ENCODE results near the gene ZNF609.
"Not testable (repeated sequence)": the region's sequence is repeated elsewhere in the genome, so short reads cannot be mapped to it uniquely, and the experiment has no call there.

Gene ZNF609

DNA sequence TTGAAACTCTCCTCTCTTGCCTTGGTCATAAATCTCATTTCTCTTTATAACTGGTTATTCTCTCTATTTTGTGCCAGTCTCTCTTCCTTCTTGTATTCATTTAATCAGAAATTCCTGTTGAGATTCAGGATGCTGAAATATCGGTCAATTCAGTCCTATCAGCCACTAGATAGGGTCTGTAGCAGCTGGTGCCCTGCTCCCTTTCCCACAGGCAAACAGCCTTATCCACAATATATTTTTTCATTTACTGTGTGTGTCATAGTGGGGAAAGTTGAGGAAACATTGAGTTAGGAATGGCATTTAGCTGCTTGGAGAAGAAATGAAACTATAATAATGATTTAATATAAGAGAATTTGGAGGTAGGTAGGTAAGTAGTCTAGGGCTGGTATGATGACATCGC is 168.7 kb downstream of the ZNF609 start:
- no peak for DNase-seq

- DNase-seq, result no peak
Measured at GRCh38 chr15:64630396-64631107, 170.2 kb downstream of the ZNF609 start.

DNA sequence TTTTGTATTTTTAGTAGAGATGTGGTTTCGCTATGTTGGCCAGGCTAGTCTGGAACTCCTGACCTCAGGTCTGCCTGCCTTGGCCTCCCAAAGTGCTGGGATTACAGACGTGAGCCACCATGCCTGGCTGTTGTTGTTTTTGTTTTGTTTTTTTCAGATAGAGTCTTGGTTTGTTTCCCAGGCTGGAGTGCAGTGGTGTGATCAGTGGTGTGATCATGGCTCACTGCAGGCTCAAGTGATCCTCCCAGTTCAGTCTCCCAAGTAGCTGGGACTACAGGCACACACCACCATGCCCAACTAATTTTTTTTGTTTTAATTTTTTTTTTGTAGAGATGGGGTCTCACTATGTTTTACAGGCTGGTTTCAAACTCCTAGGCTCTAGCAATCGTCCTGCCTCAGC is 172.3 kb downstream of the ZNF609 start:
- DNase-seq, result not testable (repeated sequence)

DNA sequence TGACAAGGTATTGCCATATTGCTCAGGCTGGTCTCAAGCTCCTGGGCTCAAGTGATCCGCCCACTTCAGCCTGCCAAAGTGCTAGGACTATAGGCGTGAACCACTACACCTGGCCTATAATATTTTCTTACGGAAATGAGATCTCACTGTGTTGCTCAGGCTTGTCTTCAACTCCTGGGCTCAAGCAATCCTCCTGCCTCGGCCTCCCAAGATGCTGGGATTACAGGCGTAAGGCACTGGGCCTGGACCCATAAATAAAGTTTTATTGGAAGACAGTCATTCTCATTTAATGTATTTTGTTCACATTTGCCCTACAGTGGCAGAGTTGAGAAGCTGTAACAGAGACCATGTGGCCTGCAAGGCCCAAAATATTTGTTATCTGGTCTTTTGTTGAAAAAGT is 173.0 kb downstream of the ZNF609 start:
- no peak for DNase-seq

DNA sequence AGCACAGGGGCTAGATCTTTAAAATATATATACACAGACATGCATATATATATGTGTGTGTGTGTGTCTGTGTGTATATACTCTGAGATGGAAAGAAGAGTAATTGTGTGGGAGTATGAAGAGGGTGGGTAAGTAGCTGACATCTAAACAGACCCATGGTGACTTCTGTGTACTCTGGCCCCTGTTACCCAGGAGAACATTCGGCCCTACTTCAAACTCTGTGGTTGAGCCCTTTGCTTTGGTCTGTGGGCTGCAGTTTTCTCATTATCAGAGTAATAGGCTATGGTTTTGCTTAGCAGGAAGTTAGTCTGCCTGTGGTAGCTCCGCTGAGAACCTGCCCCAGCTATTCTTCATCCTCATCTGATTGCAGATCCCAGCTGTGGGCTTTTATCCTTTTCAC is 173.6 kb downstream of the ZNF609 start:
- DNase-seq, result peak; percentile 30 to 61

DNA sequence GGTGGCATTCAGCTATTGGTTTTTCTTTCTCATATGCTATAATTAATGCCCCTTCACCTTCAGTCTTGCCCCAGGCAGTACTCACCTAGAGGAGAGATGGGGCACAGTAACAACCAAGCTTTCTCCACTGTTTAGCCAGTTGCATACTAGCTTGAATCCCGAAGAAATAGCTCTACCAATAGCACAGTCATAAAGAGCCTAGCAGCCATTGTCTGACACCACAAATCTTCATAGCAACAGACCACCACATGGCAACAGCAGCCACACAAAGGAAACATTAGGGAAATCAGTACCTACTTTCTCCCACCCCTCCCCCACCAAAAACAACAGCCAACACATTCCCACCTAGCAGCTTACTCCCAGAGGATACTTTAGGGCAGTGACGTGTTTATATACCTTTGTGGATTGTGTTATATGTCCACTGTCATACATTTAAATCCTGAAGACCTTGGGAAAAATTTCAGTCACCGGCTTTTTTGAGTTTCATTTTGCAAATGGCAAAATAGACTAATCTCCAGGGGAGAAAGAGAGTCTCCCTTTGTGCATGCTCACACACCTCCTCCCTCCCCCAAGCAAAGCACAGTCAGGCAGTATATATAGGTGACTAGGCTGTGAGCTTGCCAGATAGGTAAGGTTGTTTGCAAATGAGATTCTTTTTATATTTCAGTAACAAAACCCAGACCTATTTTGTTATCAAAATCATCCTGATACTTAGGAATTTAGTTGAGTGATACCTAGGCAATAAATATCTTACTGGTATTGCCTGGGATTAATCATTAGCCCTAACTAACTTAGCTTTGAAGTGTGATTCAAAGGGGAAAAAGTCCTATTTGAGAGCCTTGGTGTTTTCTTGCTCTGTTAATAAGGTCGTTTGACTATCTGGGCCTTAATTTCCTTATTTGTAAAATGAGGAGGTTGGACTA is 174.5 kb downstream of the ZNF609 start:
- DNase-seq, result peak in 1 of 2 donors; percentile 42

DNA sequence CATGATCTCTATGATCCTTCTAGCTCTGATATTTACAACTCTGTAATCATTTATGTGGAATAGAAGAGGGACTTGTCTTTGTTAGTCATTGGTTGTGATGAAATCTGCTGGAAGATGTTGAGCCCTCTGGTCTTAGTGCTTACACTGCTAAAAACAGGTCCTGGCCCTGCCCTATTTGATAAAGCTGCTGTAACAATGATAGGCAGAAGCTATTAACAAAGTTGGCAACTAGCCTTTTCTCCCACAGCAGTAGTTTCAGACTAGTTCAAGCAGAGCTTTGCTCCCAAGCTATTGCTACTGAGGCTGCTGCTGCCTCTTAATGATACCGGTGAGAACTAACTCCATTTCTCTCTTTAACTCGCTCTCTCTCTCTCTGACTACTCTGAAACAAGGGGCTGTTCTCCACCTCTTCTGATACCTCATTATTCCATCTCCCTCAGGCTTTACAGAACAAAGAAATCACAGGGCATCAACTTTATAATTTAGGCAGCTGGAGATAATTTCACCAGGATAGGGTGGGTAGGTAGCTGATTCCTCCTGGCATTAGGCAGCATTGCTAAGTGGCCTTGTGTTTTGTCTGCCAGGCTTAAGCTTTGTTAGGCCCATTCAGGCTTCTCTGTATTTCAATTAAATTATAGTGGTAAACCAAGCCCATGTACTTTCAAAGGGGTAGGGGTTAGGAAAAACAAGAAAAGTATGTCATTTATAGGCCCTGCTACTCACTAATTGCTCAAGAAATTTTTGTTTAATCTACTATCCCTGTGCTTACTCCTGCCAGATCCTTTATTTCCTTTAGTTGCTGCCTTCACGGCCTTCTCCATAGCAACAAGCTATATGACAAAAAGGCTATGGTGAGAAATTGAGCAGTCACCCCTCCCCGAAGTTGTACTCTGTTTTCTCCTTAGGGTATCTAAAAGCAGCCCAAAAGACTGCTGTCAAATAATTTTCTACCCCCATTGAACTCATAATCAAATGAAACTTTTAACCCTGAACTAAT is 175.4 kb downstream of the ZNF609 start:
- DNase-seq, result no peak

DNA sequence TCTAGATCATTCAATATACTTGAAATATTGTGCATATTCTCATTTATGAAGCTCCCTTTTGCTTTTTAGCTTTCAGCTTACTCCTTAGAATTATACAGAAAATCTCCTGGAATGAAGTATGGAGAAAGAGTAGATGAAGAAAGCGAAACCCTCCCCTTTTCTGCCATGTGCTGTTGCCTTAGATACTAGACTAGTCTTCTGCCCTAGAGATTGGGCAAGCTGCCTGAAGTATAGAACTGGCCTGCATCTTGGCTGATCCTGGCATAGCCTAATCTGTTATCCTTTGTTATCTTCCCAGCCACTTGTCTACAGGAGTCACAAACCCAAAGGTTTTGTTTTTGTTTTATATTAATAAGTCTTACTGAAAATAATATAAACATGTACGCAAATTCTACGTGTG is 176.2 kb downstream of the ZNF609 start:
- no peak for DNase-seq

DNA sequence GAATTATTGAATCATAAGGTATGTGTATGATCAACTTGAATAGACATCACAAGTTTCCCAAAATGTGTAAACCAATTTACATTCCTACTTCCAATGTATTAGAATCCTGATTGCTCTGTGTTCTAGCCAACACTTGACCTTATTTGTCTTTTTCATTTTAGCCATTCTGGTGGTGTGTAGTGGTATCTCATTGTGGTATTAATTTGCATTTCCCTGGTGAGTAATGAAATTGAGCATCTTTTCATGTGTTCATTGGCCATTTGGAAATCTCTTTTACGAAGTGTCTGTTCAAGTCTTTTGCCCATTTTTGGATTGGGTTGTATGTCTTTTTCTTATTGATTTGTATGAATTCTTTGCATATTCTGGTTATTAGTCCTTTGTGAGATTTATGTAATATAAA is 177.0 kb downstream of the ZNF609 start:
- DNase-seq, result no peak

DNA sequence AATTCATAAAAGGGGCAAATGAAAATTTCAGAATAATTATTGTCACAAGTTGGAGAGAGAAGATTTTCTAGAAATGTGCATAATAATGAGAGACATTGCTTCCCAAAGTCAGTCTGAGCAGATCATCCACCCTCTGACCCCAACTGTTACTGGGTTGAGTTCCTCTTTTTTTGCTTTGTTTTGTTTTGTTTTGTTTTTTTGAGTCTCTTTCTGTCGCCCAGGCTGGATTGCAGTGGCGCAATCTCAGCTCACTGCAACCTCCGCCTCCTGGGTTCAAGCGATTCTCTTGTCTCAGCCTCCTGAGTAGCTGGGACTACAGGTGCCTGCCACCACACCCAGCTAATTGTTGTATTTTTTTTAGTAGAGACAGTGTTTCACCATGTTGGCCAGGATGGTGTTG is 179.4 kb downstream of the ZNF609 start:
- DNase-seq, result not testable (repeated sequence)

GRCh38 chr15:64640146-64640871 is 179.9 kb downstream of the ZNF609 start:
- no peak for DNase-seq

DNA sequence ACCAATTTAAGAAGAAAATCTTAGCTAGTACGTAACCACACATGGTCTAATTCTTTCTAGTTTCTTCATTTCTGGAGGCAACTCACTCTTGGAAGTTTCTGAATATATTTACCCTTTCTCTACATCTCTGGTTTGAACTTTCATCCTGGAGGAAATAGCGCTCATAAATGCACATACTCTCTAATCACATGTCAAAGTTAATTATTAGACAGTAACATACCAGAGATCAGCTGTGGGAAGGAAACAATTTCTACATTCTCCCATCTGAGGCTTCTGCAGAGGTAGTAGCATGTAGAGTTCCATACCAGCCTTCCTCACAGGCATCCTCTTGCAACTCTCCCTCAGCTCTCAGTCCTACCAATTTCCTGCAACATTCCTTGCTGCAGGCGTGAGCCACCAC is 182.5 kb downstream of the ZNF609 start:
- DNase-seq, result no peak

DNA sequence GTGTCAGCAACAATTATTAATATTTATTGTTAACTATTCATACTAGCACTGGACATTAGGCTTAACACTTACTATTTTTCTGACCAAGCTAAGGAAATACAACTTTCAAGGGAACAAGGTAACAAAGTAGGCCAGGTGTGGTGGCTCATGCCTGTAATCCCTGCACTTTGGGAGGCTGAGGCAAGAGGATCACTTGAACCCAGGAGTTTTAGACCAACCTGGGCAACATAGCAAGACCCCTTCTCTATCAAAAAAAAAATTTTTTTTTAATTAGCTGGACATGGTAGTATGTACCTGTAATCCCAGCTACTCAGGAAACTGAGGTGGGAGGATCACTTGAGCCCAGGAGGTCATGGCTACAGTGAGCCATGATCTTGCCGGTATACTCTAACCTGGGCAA is 183.3 kb downstream of the ZNF609 start:
- DNase-seq, result no peak

- DNase-seq, result not testable (repeated sequence)
Measured at GRCh38 chr15:64644811-64645210, 184.4 kb downstream of the ZNF609 start.

GRCh38 chr15:64645995-64646394 is 185.6 kb downstream of the ZNF609 start:
- no peak for DNase-seq

GRCh38 chr15:64647367-64647766 is 187.0 kb downstream of the ZNF609 start:
- no peak for DNase-seq

GRCh38 chr15:64650552-64650951 is 190.2 kb downstream of the ZNF609 start:
- no peak for DNase-seq

DNA sequence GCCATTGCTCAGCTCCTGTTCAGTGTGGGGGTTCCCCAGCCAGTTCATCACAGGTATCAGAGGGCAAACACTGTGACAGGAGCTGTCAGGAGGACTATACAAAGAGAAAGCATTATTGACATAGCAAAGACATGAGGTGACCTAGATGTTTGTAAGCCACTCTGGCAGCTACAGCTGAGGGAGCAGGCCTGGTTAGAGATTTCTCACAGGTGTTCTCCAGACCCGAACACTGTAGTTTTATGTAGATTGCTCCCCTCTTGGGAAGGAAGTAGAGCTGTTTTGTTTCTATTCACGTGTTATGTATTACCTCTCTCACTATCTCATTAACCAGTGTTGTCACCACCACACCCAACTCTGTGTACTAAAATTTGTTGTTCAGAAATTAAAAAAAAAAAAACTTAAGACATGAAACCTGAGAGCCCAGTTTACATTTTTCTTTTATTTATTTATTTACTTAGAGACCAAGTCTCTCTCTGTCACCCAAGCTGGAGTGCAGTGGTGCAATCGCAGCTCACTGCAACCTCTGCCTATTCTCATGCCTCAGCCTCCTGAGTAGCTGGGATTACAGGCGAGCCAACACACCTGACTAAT is 191.3 kb downstream of the ZNF609 start:
- peak; percentile 21 to 61 for DNase-seq

DNA sequence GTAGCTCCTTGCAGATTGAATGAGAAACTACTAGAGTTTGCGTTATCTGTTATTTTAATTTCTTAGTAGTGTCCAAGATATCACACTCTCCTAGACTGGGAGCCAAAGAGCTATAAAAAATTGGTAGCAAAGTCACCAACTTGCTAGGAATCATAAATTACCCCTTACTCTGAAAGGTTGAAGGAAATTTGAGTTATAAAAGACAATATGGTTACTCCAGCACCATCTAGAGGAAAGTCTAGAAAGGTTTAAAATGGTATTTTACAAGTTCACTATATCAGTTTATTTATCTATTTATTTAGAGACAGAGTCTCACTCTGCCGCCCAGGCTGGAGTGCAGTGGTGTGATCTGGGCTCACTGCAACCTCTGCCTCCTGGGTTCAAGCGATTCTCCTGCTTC is 193.4 kb downstream of the ZNF609 start:
- peak in 1 of 2 donors; percentile 39 for DNase-seq

DNA sequence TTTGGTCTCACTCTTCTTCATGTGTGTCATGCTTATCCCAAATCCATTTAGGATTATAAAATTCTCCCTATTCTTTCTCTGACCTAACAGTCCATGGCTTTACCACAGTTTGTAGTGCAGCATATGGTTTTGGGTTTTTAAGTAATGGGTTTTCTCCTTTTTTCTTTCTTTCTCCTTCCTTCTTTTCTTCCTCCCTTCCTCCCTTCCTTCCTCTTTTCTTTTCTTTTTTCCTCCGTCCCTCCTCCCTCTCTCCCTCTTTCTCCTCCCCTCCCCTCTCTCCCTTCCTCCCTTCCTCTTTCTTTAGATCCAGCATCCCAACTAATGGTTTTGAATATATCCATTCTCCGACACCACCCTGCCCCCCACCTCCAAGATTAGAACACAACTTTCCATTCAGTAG is 196.1 kb downstream of the ZNF609 start:
- DNase-seq, result no peak

- DNase-seq, result no peak
Measured at GRCh38 chr15:64665179-64665578, 204.8 kb downstream of the ZNF609 start.

DNA sequence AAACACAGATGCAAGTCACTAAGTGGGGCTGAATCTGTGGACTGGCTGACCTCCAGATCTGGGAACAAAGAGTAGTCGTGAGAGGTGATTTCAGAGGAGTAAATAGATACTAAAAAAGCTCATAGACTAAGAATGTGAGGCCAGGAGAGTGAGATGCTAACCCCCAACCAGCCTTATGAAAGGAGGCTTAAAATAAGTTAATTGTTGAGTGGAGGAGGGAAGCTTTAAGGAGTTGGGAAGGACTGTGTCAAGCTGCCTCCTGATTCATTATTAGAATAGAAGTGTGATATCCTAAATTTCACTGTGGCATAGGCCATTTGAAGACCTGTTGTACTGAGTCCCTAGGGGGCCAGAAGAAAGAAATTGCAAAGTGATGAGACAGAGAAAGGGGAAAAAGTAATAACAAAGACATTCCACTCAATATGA is 207.4 kb downstream of the ZNF609 start:
- DNase-seq, result no peak

Measured in CD4-positive, alpha-beta T cell treated with Interferon alpha-2 for 1 hour (primary cell).